Astrocyte (in vitro differentiated cells and primary cell): ENCODE measurements around the gene PALLD. TPM values are rescaled to one million over a fixed set of nuclear protein-coding genes. Genes with fewer than 3 reads are reported as not detected.
A peak's percentile ranks its signal among the peaks of the same experiment; 100 is the strongest.

Experiments
- DNase-seq: peaks from one replicate; pipeline ENCODE4 v3.0.0-alpha.2; 2010; ENCODE audit warnings: low read depth
- FAIRE-seq: peaks from 2 replicates; lab custom pipeline; 2011; peaks lifted over from hg19 to GRCh38; lab: Jason Lieb, UNC
- H2AFZ ChIP-seq: 2 replicates; pipeline ENCODE4 v1.6.0; 2012; ENCODE audit warnings: low read depth, low read length, inconsistent platforms
- H3K27ac ChIP-seq: 2 replicates; pipeline ENCODE4 v1.5.1; 2011; ENCODE audit warnings: low read depth, low read length, inconsistent platforms
- H3K27me3 ChIP-seq: 2 replicates; pipeline ENCODE4 v1.6.0; 2011; ENCODE audit warnings: low read length, inconsistent platforms; ENCODE audit not compliant: insufficient read depth
- H3K36me3 ChIP-seq: 2 replicates; pipeline ENCODE4 v1.5.1; 2011; ENCODE audit warnings: low read length, inconsistent platforms; ENCODE audit not compliant: insufficient read depth
- H3K4me1 ChIP-seq: 2 replicates; pipeline ENCODE4 v1.5.1; 2011; ENCODE audit warnings: low read length, inconsistent platforms; ENCODE audit not compliant: insufficient read depth
- H3K4me2 ChIP-seq: 2 replicates; pipeline ENCODE4 v1.6.0; 2012; ENCODE audit warnings: low read length, inconsistent platforms
- H3K4me3 ChIP-seq: 2 replicates; pipeline ENCODE4 v1.5.1; 2011; ENCODE audit warnings: low read depth, mild to moderate bottlenecking, low read length, inconsistent platforms; ENCODE audit not compliant: insufficient read depth
- H3K79me2 ChIP-seq: 2 replicates; pipeline ENCODE4 v1.6.0; 2012; ENCODE audit warnings: mild to moderate bottlenecking, low read length, inconsistent platforms; ENCODE audit not compliant: insufficient read depth
- H3K9ac ChIP-seq: 2 replicates; pipeline ENCODE4 v1.6.0; 2012; ENCODE audit warnings: mild to moderate bottlenecking, low read length, inconsistent platforms
- H3K9me3 ChIP-seq: 2 replicates; pipeline ENCODE4 v1.5.1; 2012; ENCODE audit warnings: low read depth, mild to moderate bottlenecking, low read length, inconsistent platforms; ENCODE audit not compliant: insufficient read depth
- H4K20me1 ChIP-seq: 2 replicates; pipeline ENCODE4 v1.6.0; 2012; ENCODE audit warnings: low read length, inconsistent platforms; ENCODE audit not compliant: insufficient read depth
- H3K27ac Mint-ChIP-seq: one replicate; pipeline ENCODE4 v1.8.0; 2021; ENCODE audit warnings: mild to moderate bottlenecking, mixed read lengths; ENCODE audit not compliant: unreplicated experiment
- H3K27me3 Mint-ChIP-seq: one replicate; pipeline ENCODE4 v1.8.0; 2021; ENCODE audit warnings: low read depth, mixed read lengths; ENCODE audit not compliant: unreplicated experiment
- H3K36me3 Mint-ChIP-seq: one replicate; pipeline ENCODE4 v1.8.0; 2021; ENCODE audit warnings: low read depth, mixed read lengths; ENCODE audit not compliant: unreplicated experiment
- H3K4me1 Mint-ChIP-seq: one replicate; pipeline ENCODE4 v1.8.0; 2021; ENCODE audit warnings: low read depth, mixed read lengths; ENCODE audit not compliant: unreplicated experiment
- H3K4me3 Mint-ChIP-seq: one replicate; pipeline ENCODE4 v1.8.0; 2021; ENCODE audit warnings: mild to moderate bottlenecking, moderate library complexity, mixed read lengths; ENCODE audit not compliant: unreplicated experiment
- H3K9me3 Mint-ChIP-seq: one replicate; pipeline ENCODE4 v1.8.0; 2021; ENCODE audit warnings: mild to moderate bottlenecking, mixed read lengths; ENCODE audit not compliant: unreplicated experiment
- EZH2 ChIP-seq: IDR thresholded peaks from 2 replicates; pipeline ENCODE4 v1.6.1; 2012; ENCODE audit warnings: mild to moderate bottlenecking, low read length, inconsistent platforms; ENCODE audit not compliant: insufficient read depth
- total RNA-seq: library from RNA; stranded (reverse); gene quantifications from 2 replicates; pipeline ENCODE4 v1.2.1, GENCODE V29; 2021
- TF ChIP-seq, protein P1 (sequence below): IDR thresholded peaks from 2 replicates; pipeline ENCODE4 v1.5.1; 2011; ENCODE audit warnings: low read depth, mild to moderate bottlenecking, inconsistent platforms, low read length, moderate library complexity; ENCODE audit not compliant: insufficient read depth

The PALLD gene
- total RNA-seq, 1 donor from 2014 or later = 498 TPM

- H3K4me2 ChIP-seq = no peak overlapping the region
- TF ChIP-seq, protein P1, sequence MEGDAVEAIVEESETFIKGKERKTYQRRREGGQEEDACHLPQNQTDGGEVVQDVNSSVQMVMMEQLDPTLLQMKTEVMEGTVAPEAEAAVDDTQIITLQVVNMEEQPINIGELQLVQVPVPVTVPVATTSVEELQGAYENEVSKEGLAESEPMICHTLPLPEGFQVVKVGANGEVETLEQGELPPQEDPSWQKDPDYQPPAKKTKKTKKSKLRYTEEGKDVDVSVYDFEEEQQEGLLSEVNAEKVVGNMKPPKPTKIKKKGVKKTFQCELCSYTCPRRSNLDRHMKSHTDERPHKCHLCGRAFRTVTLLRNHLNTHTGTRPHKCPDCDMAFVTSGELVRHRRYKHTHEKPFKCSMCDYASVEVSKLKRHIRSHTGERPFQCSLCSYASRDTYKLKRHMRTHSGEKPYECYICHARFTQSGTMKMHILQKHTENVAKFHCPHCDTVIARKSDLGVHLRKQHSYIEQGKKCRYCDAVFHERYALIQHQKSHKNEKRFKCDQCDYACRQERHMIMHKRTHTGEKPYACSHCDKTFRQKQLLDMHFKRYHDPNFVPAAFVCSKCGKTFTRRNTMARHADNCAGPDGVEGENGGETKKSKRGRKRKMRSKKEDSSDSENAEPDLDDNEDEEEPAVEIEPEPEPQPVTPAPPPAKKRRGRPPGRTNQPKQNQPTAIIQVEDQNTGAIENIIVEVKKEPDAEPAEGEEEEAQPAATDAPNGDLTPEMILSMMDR = no peak
- no peak for TF ChIP-seq EZH2
- peaks cover 37% of the 10 kb centered on the region for H3K4me1 Mint-ChIP-seq
- peaks cover 6% of the 10 kb centered on the region for H3K4me1 ChIP-seq
- H3K4me3 ChIP-seq = no peak overlapping the region
- DNase-seq (no peak), FAIRE-seq (no peak)
- H3K36me3 Mint-ChIP-seq = peaks cover 30% of the 10 kb centered on the region
- H3K4me3 Mint-ChIP-seq = no peak overlapping the region
- no peaks in the 10 kb centered on the region for H3K27me3 ChIP-seq
- H4K20me1 ChIP-seq = no peaks in the 10 kb centered on the region
- no peaks in the 10 kb centered on the region for H3K27me3 Mint-ChIP-seq
- peaks cover 20% of the 10 kb centered on the region for H3K36me3 ChIP-seq
- H3K9ac ChIP-seq = no peak overlapping the region
- no peaks in the 10 kb centered on the region for H3K79me2 ChIP-seq
- H3K27ac Mint-ChIP-seq = no peak overlapping the region
- no peaks in the 10 kb centered on the region for H3K9me3 Mint-ChIP-seq
- H2AFZ ChIP-seq = no peak overlapping the region
- no peak overlapping the region for H3K27ac ChIP-seq
- H3K9me3 ChIP-seq = no peaks in the 10 kb centered on the region
These were observed 188.4 kb downstream of the PALLD start for GRCh38 chr4:168685136-168685809.

DNA sequence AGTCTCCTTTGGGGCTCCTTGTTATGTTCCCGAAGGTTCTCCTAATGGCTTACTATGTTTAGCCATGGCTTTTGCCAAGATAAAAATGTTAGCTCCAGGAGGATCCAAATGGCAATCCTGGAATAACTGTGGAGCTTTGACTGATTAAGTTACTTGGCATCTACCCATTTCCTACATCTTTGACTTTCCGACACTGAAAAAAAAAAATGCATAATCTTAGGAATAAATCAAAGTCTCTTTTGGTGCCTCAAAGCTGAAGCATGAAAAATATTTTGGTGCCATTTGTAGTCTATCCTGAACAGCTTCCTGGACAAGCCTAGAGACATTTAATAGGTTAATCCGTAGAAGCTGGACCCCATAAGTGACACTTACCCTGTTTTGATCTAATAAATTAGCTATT lies 191.7 kb downstream of the PALLD start:
- TF ChIP-seq, protein P1 = no peak
- no peak for TF ChIP-seq EZH2
- Mint-ChIP-seq H3K36me3 (peaks cover 35% of the 10 kb centered on the region), H3K4me1 (peaks cover 49% of the 10 kb centered on the region), H3K9me3 (no peaks in the 10 kb centered on the region), H3K4me3 (no peak overlapping the region), H3K27ac (peak overlapping the region; percentile 24), H3K27me3 (no peaks in the 10 kb centered on the region)
- H3K79me2 ChIP-seq = no peaks in the 10 kb centered on the region
- H3K36me3 ChIP-seq = peaks cover 26% of the 10 kb centered on the region
- no peak overlapping the region for H2AFZ ChIP-seq
- peaks cover 8% of the 10 kb centered on the region for H3K4me1 ChIP-seq
- no peaks in the 10 kb centered on the region for H3K27me3 ChIP-seq
- H3K9ac ChIP-seq = no peak overlapping the region
- no peak overlapping the region for H3K27ac ChIP-seq
- FAIRE-seq = no peak
- H3K4me3 ChIP-seq = no peak overlapping the region
- no peaks in the 10 kb centered on the region for H4K20me1 ChIP-seq
- no peak overlapping the region for H3K4me2 ChIP-seq
- H3K9me3 ChIP-seq = no peaks in the 10 kb centered on the region
- DNase-seq = no peak

- H3K4me1 Mint-ChIP-seq = peaks cover 51% of the 10 kb centered on the region
- no peak for FAIRE-seq
These were observed 192.9 kb downstream of the PALLD start for GRCh38 chr4:168689791-168690190.

More at GRCh38 chr4:168689791-168690190, 192.9 kb downstream of the PALLD start:
- H2AFZ ChIP-seq = no peak overlapping the region
- Mint-ChIP-seq H3K27ac (peak overlapping the region; percentile 56), H3K4me3 (peak overlapping the region; percentile 13), H3K9me3 (no peaks in the 10 kb centered on the region), H3K27me3 (no peaks in the 10 kb centered on the region), H3K36me3 (peaks cover 31% of the 10 kb centered on the region)
- H3K27ac ChIP-seq = no peak overlapping the region
- no peak overlapping the region for H3K4me2 ChIP-seq
- H3K9ac ChIP-seq = no peak overlapping the region
- no peaks in the 10 kb centered on the region for H3K79me2 ChIP-seq
- peaks cover 20% of the 10 kb centered on the region for H3K36me3 ChIP-seq
- no peak overlapping the region for H3K4me3 ChIP-seq
- H4K20me1 ChIP-seq = no peaks in the 10 kb centered on the region
- peaks cover 20% of the 10 kb centered on the region for H3K4me1 ChIP-seq
- TF ChIP-seq EZH2 = no peak
- TF ChIP-seq, protein P1 = no peak
- no peak for DNase-seq
- H3K9me3 ChIP-seq = no peaks in the 10 kb centered on the region
- no peaks in the 10 kb centered on the region for H3K27me3 ChIP-seq
